GM10847 (cell line): ENCODE data around the gene APLN.

ENCODE experiments used
- POLR2A ChIP-seq: IDR thresholded peaks from 2 replicates; pipeline ENCODE4 v1.6.1; 2011; ENCODE audit not compliant: insufficient read length; ENCODE audit errors: extremely low read depth

The APLN gene

GRCh38 chrX:129596077-129596476 is 58.7 kb downstream of the APLN start:
- no peak for TF ChIP-seq POLR2A
